K562 (cell line): ENCODE results near the gene ABHD17C. TPM values are rescaled to one million over a fixed set of nuclear protein-coding genes. Genes with fewer than 3 reads are reported as not detected.

Experiments
- ATAC-seq: fragments of 200-7000 bp; cut with Tn5 transposase; 3 replicates; pipeline ENCODE4 v1.9.1; 2020; ENCODE audit warnings: moderate library complexity
- BruUV-seq: library from RNA; stranded (reverse); fragments of 400-500 nt; replicated peaks from 2 replicates; lab custom pipeline; 2021; lab: Mats Ljungman, UMichigan
- CTCF ChIA-PET: fragments of 300-600 bp; formaldehyde crosslinking; extraction: SDS; loops from one replicate; lab custom pipeline; 2021; ENCODE audit warnings: low intra/inter-chr PET ratio; lab: Yijun Ruan, JAX
- POLR2A ChIA-PET: fragments of 300-600, 350-650 bp; sonication (Branson Sonifier 250); formaldehyde crosslinking; extraction: SDS; loops from one replicate; lab custom pipeline; 2021; ENCODE audit warnings: antibody characterized with exemption, inconsistent platforms; lab: Yijun Ruan, JAX
- DNase-seq, 4 experiments: peaks; one replicate each; pipeline versions ENCODE4 v3.0.0 to v3.0.0-alpha.2; 2011 to 2018; ENCODE audit warnings: low spot score in 3 of 4, mixed read lengths in 3 of 4; ENCODE audit errors: extremely low read depth in 1 of 4
- FAIRE-seq: peaks from 2 replicates; lab custom pipeline; 2011; peaks lifted over from hg19 to GRCh38; lab: Jason Lieb, UNC
- H2AFZ ChIP-seq: 2 replicates; pipeline ENCODE4 v1.6.0; 2011; ENCODE audit warnings: low read depth, low read length, control low read depth, inconsistent platforms
- H3K27ac ChIP-seq: fragments of 200-600 bp; 3 replicates; pipeline ENCODE4 v1.8.0; 2011; ENCODE audit warnings: low read depth, mild to moderate bottlenecking, control low read depth, inconsistent platforms, low read length, moderate library complexity, mixed read lengths; ENCODE audit errors: extremely low read depth
- H3K27me3 ChIP-seq, 2 experiments: fragments of 300-600 bp in 1 of 2; 2 replicates in 1 of 2; 3 replicates in 1 of 2; pipeline versions ENCODE4 v1.6.0 to v1.8.0; 2011; ENCODE audit warnings: inconsistent platforms in 2 of 2, low read length in 2 of 2, mild to moderate bottlenecking in 1 of 2, mixed read lengths in 1 of 2, moderate library complexity in 1 of 2; ENCODE audit not compliant: control insufficient read depth in 2 of 2, insufficient read depth in 2 of 2
- H3K36me3 ChIP-seq: fragments of 300-600 bp; 3 replicates; pipeline ENCODE4 v1.8.0; 2011; ENCODE audit warnings: mild to moderate bottlenecking, low read length, inconsistent platforms; ENCODE audit not compliant: control insufficient read depth, insufficient read depth
- H3K4me1 ChIP-seq, 2 experiments: fragments of 200-600 bp in 1 of 2; replicated peaks in 1 of 2; 2 replicates in 1 of 2; 3 replicates in 1 of 2; pipeline versions ENCODE4 v1.5.1 to v1.8.0; 2011; ENCODE audit warnings: inconsistent platforms in 2 of 2, low read length in 2 of 2, mild to moderate bottlenecking in 1 of 2, mixed read lengths in 1 of 2, moderate library complexity in 1 of 2; ENCODE audit not compliant: control insufficient read depth in 2 of 2, insufficient read depth in 2 of 2
- H3K4me2 ChIP-seq: 2 replicates; pipeline ENCODE4 v1.6.1; 2011; ENCODE audit warnings: low read length, control low read depth, inconsistent platforms, mixed read lengths; ENCODE audit not compliant: insufficient read depth
- H3K4me3 ChIP-seq: fragments of 200-600 bp; sonication (generic), shearing (Covaris generic); 2 replicates; pipeline ENCODE4 v1.5.1; 2016; ENCODE audit warnings: control low read depth, inconsistent platforms
- H3K79me2 ChIP-seq: fragments of 200-600 bp; 3 replicates; pipeline ENCODE4 v1.8.0; 2011; ENCODE audit warnings: low read length, inconsistent platforms; ENCODE audit not compliant: control insufficient read depth, insufficient read depth
- H3K9ac ChIP-seq, 2 experiments: 2 replicates each; pipeline versions ENCODE4 v1.6.0 to v1.6.1; 2011; ENCODE audit warnings: low read depth in 2 of 2, low read length in 2 of 2, control low read depth in 1 of 2, inconsistent platforms in 1 of 2, mild to moderate bottlenecking in 1 of 2, mixed read lengths in 1 of 2; ENCODE audit not compliant: insufficient read depth in 1 of 2
- H3K9me1 ChIP-seq: one replicate; pipeline ENCODE4 v1.6.0; 2011; ENCODE audit warnings: inconsistent platforms, mild to moderate bottlenecking, low read length, moderate library complexity; ENCODE audit not compliant: control insufficient read depth, insufficient read depth
- H3K9me3 ChIP-seq: replicated peaks from 2 replicates; pipeline ENCODE4 v1.5.1; 2011; ENCODE audit warnings: low read depth, low read length, inconsistent platforms; ENCODE audit not compliant: control insufficient read depth, insufficient read depth
- H4K20me1 ChIP-seq: replicated peaks from 2 replicates; pipeline ENCODE4 v1.6.1; 2011; ENCODE audit warnings: low read length, inconsistent platforms, mixed read lengths; ENCODE audit not compliant: control insufficient read depth, insufficient read depth
- CBX5 ChIP-seq: IDR thresholded peaks from 2 replicates; pipeline ENCODE4 v1.6.1; 2014; ENCODE audit warnings: low read depth, borderline replicate concordance
- CHD1 ChIP-seq: fragments of 200-600 bp; sonication (generic); IDR thresholded peaks from one replicate; pipeline ENCODE4 v1.6.1; 2012; ENCODE audit warnings: mild to moderate bottlenecking, moderate library complexity, low read length, inconsistent platforms
- JUND ChIP-seq, 2 experiments: IDR thresholded peaks; 2 replicates in 1 of 2; 3 replicates in 1 of 2; pipeline ENCODE4 v1.6.1; 2011; ENCODE audit warnings: borderline replicate concordance in 2 of 2, low read depth in 2 of 2, low read length in 2 of 2, improper control_type of control experiment in 1 of 2, missing biosample characterization in 1 of 2, missing genetic modification characterization in 1 of 2, missing genetic modification reagents in 1 of 2
- MAFF ChIP-seq: IDR thresholded peaks from 2 replicates; pipeline ENCODE4 v1.6.1; 2012; ENCODE audit warnings: low read length, improper control_type of control experiment
- PHTF2 ChIP-seq: fragments of 250-450 bp; sonication (Bioruptor Pico); IDR thresholded peaks from 2 replicates; pipeline ENCODE4 v1.5.0; 2021; ENCODE audit warnings: mild to moderate bottlenecking
- ZKSCAN3 ChIP-seq: fragments of 250-450 bp; sonication (Bioruptor Pico); IDR thresholded peaks from 2 replicates; pipeline ENCODE4 v1.4.0; 2020
- WGBS: fragments of 100-300 bp; shearing (Covaris generic); methylation state at CpG from one replicate; pipeline ENCODE4 v1.1.6; 2016; ENCODE audit warnings: low coverage, mixed read lengths; ENCODE audit not compliant: insufficient coverage; ENCODE audit errors: missing lambda C conversion rate; 5-methylcytosine and 5-hydroxymethylcytosine counted together
- in situ Hi-C: fragments of 300-500 bp; cut with MboI; formaldehyde crosslinking; loops from 4 replicates; pipeline ENCODE4 v1.15.0; 2018; ENCODE audit warnings: inconsistent platforms, mixed read lengths
- intact Hi-C: fragments of 100-400 bp; cut with micrococcal nuclease; formaldehyde crosslinking; loops from 2 replicates; pipeline ENCODE4 v1.14.2; 2022
- polyA plus RNA-seq, 8 experiments: library from polyadenylated mRNA; depleted of rRNA in 4 of 8; stranded (reverse) in 5 of 8; unstranded in 3 of 8; fragments of >200 nt; fragmentation: Nextera tagmentation in 2 of 8; fragmentation: Illumina TruSeq in 1 of 8; extraction: Ambion mirVana in 2 of 8; extraction: Trizol in 1 of 8; gene quantifications; 2 replicates each; pipeline versions ENCODE4 v1.2.1 to v1.2.3, GENCODE V29; 2011 to 2014; ENCODE audit warnings: inconsistent platforms in 1 of 8, missing spikeins in 1 of 8
- total RNA-seq, 7 experiments: library from RNA; depleted of rRNA in 6 of 7; stranded (reverse); fragments of >200 nt in 6 of 7; fragmentation: Illumina TruSeq in 2 of 7; extraction: Trizol in 2 of 7; gene quantifications; 2 replicates each; pipeline versions ENCODE4 v1.2.1 to v1.2.3, GENCODE V29; 2011 to 2021; ENCODE audit warnings: low replicate concordance in 1 of 7
- TF ChIP-seq, protein P1 (sequence below): sonication (generic); formaldehyde crosslinking; IDR thresholded peaks from 2 replicates; pipeline ENCODE4 v1.8.0; 2022; ENCODE audit warnings: missing genetic modification reagents, mild to moderate bottlenecking, moderate library complexity, borderline replicate concordance

ABHD17C gene
- total and polyA plus RNA-seq, 9 of the 15 experiments (the other 6 are each of a cell fraction or from before 2014, with no cell fraction given): 0.04 to 0.42 (median 0.19) TPM; not detected in 1

DNA sequence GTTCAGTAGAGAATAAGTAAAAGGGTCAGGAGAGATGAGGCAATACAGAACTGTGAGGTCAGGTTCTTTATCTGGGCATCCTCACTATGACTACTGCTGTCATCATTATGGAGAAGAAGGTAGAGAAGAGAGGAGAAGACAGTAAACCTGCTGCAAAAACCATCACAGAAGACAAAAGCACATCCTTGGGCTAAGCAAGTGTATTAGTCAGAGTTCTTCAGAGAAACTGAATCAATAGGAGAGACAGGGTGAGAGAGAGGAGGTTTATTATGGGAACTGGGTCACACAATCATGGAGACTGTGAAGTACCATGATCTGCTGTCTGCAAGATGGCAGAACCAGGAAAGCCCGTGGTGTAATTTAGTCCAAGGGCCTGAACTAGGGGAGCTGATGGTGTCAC is 9.5 kb upstream of the ABHD17C start:
- in situ Hi-C loops (no loop called here), intact Hi-C loops (no loop called here)
- H3K27me3 ChIP-seq: no peaks in the 10 kb centered on the region; a peak in 2 of 5 replicates
- no peak overlapping the region for H3K9ac ChIP-seq
- H3K9me1 ChIP-seq: no peaks in the 10 kb centered on the region
- H3K79me2 ChIP-seq: no peaks in the 10 kb centered on the region
- ATAC-seq (no peak), FAIRE-seq (no peak), DNase-seq (no peak)
- no peaks in the 10 kb centered on the region for H3K4me1 ChIP-seq
- BruUV-seq: no TSS peak
- no peak overlapping the region for H3K4me3 ChIP-seq
- no peak overlapping the region for H2AFZ ChIP-seq
- ChIA-PET POLR2A (no interaction called here), CTCF (no interaction called here)
- no peaks in the 10 kb centered on the region for H3K9me3 ChIP-seq
- H3K36me3 ChIP-seq: no peaks in the 10 kb centered on the region
- H3K4me2 ChIP-seq: no peak overlapping the region
- TF ChIP-seq ZKSCAN3 (no peak), PHTF2 (CRISPR knock-in tag) (no peak), CHD1 (no peak), CBX5 (no peak), JUND (IDR thresholded peaks at IDR 0.05; ENCODE audit: borderline replicate concordance, low read depth, low read length) (no peak), JUND (tag; IDR thresholded peaks at IDR 0.05; ENCODE audit: borderline replicate concordance, low read depth, low read length) (no peak), MAFF (no peak)
- TF ChIP-seq, protein P1, sequence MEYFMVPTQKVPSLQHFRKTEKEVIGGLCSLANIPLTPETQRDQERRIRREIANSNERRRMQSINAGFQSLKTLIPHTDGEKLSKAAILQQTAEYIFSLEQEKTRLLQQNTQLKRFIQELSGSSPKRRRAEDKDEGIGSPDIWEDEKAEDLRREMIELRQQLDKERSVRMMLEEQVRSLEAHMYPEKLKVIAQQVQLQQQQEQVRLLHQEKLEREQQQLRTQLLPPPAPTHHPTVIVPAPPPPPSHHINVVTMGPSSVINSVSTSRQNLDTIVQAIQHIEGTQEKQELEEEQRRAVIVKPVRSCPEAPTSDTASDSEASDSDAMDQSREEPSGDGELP: no peak
- no peaks in the 10 kb centered on the region for H4K20me1 ChIP-seq
- no peak overlapping the region for H3K27ac ChIP-seq
- 0% methylated on average over 1 of the region's 1 CpG for WGBS
